ENCODE measurements around the gene GRIA3.
"Not testable (repeated sequence)": the region's sequence is repeated elsewhere in the genome, so short reads cannot be mapped to it uniquely, and the experiment has no call there.

GRIA3 gene

DNA sequence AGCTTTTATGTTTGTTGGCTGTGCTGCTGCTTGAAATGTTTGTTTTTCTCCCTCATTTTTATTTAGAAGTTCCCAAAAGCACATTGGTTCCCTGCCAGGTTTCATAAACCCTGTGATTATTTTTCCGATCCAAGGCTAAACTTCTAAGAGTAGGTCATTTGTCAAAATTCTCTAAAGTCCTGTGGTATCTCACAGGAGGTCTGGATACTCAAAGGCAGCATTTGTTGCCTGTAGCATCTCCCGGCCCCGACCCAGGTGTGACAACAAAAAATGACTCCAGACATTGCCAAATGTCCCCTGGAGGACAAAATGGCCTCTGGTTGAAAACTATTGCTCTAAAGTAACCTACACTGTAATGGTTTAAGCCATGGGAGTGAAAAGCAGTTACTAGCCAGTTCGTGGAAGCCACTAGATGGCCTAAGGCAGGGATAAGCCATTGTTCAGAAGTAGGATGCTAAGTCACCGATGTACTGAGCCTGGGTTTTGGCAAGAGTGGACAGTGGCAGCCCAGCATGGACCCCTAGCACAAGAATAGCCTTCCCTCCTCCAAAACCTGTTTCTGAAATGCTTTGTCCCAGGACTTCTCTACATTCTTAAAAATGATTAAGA, 292.6 kb downstream of the GRIA3 start:
- DNase-seq: no peak

DNA sequence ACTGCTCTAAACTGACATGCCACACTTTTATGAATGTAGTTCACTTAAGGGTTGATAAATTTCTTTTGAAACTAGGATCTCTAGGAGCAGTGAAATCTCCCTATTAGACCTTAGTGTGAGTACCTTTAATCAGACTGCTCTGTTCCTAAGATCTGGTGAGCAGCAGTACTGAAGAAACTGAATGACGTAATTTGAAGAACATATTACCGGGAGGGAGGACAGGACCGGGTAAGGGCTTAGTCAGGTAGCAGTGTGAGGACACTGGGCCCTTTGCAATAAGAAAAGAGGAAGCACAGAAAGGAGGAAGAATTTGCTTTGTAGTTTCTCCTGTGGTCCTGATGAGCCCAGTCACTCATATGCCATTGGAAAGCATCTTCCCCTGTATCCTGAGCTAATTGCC, 293.6 kb downstream of the GRIA3 start:
- DNase-seq: no peak

DNA sequence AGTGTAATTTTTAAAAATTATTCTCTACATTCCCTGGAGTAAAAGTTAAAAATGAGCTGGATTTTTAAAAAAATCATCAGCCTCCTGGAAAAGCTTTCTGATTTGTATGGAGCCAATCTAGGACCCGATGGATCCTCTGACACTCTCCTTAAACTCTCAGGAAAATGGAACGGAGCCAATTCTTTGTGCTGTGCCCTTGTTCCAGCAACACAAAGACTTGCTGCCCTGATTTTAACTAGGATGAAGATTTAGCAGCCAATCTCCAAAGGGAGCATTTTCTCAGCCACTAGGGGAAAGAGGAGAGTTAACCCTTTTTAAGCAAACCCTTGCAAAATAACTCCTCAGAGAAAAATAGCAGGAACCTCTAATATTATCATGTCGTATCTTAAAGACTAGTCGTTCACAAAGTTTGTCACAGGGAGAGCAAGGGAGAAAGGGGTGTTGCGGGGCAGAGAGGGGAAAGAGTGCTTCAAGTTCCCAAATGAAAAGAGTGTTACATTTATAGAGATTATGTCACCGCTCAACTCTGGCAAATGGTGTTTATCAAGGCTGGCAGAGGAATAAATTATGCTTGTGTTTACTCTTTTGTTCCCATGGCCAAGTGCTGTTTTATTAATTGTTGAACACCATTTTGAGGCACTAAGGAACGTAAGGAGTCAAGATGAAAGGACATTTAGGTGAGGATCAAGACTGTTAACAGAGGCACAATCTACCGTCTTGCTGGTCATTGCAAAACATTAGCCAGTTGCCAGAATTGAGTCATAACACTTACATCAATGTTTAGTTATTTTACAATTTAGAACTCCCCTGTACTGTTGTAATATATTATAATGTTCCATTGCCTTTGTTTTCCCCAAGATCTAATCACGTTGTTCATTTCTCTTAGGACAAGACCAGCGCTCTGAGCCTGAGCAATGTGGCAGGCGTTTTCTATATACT, 298.1 kb downstream of the GRIA3 start:
- DNase-seq: no peak

DNA sequence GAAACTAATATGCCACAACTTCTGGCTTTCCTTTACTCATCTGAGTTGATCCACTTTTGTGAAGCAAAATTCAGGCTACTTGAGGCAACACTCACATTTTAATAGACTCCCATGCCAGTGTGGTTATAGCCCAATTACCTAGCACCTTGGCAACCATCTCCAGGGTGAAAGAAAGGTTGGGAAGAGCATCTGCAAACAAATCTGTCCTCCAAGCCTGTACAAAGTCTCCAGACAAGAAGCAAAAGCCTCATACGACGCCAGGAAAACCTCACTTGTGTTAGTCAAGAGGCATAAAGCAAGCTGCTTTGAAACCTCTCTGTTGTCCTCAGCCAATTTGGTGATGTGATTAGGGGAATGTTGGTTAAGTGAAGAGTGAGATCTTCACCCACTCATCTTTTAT, 302.2 kb downstream of the GRIA3 start:
- no peak for DNase-seq

DNA sequence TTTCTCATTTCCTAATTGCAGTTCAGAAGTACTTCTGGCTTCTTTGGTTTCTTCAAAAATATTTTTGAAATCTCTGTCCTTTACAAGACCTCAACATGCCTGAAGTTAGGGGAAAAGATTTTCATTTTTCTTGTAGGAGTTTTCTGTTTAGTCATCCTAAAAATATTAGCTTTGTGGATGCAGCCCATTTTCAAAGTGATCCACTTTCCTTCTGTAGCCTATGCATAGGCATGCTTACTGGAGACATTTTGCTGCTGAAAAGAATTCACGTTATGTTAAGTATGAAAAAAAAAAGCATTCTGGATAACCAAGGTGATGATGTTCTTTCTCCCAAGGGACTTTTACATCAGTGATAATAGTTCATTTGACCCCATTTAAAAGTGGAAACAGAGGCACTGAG, 303.2 kb downstream of the GRIA3 start:
- DNase-seq: no peak

DNA sequence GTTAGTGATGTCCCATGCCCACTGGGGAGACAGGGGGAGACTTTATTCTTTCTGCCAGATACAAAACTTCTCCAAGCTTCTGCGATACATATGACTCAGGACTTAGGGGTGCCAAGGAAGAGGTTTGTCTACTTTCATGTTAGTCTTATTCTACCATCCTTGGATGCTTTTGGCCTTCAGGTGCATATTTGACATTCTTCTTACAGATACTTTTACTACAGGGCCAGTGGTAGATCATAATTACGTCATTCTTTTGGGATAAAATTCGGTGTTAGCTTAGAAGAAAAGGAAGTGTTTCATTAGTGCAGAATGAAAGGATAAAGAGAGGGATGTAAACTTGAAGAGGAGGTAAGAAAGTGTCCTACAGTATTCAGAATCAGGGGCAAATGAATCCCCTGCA, 303.6 kb downstream of the GRIA3 start:
- DNase-seq: no peak

DNA sequence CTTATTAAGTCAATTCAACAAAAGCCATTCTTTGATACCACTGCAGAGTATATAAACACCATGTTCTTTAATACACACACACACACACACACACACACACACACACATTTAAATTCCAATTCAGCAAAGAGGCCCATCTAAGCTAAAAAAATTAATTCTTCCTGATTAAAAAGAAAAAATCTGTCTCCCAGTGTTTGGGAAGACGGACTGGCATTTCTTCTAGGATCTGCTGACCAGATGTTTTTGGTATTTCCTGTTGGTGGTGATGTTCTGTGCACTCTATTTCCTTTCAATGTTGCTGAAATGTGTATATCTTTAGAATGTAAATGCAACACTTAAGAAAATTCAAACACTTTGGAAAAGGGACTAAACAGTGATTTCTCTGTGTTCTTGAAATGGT, 304.9 kb downstream of the GRIA3 start:
- no peak for DNase-seq

DNA sequence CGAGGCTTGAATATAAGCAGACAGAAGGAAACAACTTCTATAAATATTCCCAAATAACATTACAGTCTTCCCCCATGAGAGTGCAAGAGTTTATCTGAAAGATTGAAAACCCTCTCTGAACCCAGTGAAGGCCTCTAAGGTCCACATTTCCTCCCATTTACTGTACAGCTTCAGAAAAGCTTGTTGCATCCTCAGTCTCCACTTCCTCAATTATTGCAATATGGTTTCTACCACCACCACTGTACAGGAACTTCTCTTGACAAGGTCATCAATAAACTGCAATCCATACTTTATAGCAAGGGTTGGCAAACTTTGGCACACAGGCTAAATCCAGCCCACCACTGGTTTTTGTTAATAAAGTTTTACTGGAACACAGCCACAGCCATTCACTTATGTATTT, 309.8 kb downstream of the GRIA3 start:
- no peak for DNase-seq

DNA sequence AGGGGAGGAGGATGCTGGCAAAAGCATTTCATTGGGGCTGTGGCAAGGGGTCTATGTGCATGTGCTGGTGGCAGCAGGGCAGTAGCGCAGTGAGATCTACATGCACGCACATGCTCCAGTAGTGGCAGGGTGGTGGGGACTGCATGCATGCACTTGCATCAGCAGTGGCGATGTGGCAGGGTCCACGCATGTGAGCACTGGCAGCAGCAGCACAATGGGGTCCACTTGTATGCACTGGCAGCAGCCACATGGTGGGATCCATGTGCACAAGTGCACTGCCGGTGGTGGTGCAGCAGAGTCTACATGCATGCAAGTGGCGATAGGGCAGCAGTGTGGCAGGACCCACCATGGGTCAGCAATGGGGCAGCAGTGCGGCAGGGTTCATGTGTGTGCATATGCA, 315.7 kb downstream of the GRIA3 start:
- no peak for DNase-seq

DNA sequence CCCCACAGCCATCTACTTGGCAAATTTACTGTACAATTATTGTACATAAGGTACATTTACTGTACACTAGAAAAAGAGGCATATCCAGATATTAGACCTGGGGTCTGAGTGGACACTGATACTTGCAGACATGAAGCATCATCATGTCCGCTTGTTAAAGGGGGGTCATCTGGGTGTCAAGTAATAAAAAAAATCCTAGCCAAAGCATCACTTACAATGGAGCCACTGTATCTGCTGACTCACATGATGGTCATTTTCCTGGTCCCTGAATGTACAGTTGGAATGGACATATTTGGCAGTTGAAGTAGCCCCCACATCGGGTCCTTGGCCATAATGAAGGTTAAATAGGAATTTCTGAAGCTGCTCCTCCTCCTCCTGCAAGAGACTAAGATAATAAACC, 320.0 kb downstream of the GRIA3 start:
- no peak for DNase-seq

DNA sequence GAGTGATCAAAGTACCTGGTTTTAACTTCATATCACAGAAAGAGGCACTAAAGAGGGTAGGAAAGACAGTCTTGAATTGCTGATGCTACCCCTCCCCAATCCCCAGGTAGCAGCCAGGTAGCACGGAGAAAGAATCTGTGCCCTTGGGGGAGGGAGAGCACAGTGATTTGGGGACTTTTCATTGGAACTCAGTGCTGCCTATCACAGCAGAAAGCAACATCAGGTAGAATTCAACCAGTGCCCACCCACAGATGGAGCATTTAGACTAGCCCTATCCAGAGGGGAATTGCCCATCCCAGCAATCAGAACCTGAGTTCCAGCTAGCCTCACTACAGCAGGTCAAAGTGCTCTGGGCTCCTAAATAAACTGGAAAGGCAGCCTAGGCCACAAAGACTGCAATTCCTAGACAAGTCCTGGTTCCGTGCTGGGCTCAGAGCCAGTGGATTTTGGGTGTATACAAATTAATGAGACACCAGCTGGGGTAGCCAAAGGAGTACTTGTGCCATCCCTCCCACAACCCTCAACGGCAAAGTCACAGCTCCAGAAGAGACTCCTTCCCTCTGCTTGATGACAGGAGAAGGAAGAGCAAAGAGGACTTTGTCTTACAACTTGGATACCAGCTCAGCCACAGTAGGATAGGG, 320.7 kb downstream of the GRIA3 start:
- no peak for DNase-seq

DNA sequence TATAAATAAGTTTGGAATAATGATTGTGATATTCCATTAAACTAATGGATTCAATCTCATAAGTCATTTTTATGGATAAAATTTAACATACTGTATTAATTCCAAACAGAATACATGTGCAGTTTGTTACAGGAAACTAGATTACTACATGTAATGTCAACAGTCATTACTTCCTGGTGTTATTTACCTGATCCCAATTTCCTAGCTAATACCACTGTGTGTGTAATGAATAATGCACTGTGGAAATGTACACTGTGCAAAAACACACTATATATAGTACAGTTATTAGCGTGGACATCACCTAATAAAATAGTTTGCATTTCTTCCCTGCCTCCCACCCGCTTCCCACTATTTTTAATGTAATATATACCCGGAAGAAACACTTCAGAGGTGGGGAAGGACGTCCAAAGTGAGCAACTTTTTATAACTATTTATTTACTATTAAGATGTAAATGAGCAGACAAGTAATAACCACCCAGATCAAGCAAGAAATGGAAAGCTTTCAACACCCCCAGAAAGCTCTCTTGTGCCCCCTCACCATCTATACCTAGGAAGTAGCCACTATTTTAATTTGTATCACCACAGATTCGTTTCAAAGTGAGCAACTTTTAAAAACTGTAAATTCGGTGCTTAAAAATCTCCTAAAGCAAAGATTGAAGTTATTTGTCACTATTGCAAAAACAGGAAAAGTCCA, 329.7 kb downstream of the GRIA3 start:
- DNase-seq: no peak

DNA sequence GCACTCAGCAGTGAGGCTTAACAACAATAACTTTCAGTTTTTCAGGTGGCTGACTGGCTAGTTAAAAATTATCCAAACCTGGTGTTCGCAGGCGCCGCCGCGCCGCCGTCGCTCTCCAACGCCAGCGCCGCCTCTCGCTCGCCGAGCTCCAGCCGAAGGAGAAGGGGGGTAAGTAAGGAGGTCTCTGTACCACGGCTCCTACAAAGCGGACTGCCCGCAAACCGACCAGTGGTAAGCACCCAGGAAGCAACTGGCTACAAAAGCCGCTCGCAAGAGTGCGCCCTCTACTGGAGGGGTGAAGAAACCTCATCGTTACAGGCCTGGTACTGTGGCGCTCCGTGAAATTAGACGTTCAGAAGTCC, 330.2 kb downstream of the GRIA3 start:
- not testable (repeated sequence) for DNase-seq

DNA sequence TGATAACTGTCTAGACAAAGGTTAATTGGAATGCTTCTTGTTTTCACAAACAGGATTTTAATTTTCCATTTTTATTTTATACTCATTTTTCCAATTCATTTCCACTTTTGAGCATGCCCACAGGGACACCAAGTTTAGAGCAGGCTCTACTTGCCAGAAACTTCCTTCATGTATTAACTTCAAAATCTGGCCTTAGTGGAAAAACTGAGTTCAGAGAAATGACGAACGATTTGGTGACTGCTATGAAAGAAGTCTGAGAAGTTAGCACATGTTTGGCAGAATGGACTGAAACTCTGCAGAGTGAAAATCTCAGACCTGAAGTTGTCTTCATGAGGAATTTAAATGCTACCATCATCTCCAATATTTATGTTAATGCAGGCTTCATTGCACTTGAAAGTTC, 334.7 kb downstream of the GRIA3 start:
- no peak for DNase-seq

DNA sequence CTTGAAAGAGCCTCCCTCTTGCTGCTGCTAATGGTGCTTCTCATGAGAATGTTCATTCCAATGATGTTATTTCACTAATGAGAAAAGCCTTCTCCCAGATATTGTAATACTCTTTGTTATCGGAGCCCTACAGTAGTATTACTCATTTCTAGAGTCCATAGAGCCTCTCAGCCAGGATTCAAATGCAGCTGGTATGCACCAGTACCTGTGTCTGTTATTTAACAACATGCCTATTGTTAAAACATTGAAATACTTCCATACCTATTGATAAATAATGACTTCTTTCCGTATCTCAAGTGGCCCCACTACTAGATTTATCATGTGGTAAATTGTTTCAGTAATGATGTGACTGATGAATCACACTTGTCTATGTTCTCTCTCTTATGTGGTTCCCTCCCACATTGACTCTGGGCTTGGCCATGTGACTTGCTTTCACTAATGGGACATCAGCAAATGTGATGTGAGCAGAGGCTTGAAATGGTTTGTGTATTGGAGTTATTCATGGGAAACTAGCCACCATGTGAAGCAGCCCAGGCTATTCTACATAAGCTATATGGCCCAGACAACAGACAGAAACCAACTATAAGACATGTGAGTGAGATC, 341.1 kb downstream of the GRIA3 start:
- no peak for DNase-seq

DNA sequence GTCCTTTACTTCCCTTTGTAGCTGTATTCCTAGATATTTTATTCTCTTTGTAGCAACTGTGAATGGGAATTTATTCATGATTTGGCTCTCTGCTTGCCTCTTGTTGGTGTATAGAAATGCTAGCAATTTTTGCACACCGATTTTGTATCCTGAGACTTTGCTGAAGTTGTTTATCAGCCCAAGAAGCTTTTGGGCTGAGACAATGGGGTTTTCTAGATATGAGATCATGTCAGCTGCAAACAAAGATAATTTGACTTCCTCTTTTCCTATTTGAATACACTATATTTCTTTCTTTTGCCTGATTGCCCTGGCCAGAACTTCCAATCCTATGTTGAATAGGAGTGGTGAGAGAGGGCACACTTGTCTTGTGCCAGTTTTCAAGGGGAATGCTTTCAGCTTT, 346.6 kb downstream of the GRIA3 start:
- not testable (repeated sequence) for DNase-seq
